Rectal smooth muscle tissue (tissue), 1 donor: ENCODE measurements around the gene SUV39H1.
"Not testable (repeated sequence)": the region's sequence is repeated elsewhere in the genome, so short reads cannot be mapped to it uniquely, and the experiment has no call there.

Experiments used
- H3K27ac ChIP-seq: one replicate; pipeline ENCODE4 v1.7.0; 2013; ENCODE audit warnings: low read depth, low read length, inconsistent platforms
- H3K27me3 ChIP-seq: one replicate; pipeline ENCODE4 v1.7.0; 2013; ENCODE audit warnings: low read length; ENCODE audit not compliant: control insufficient read depth, insufficient read depth
- H3K36me3 ChIP-seq: one replicate; pipeline ENCODE4 v1.7.0; 2013; ENCODE audit warnings: low read length; ENCODE audit not compliant: control insufficient read depth, insufficient read depth
- H3K4me1 ChIP-seq: one replicate; pipeline ENCODE4 v1.7.0; 2013; ENCODE audit warnings: low read length; ENCODE audit not compliant: control insufficient read depth, insufficient read depth
- H3K4me3 ChIP-seq: one replicate; pipeline ENCODE4 v1.7.0; 2013; ENCODE audit warnings: low read length
- H3K9ac ChIP-seq: one replicate; pipeline ENCODE4 v1.7.0; 2013; ENCODE audit warnings: low read length

The SUV39H1 gene

DNA sequence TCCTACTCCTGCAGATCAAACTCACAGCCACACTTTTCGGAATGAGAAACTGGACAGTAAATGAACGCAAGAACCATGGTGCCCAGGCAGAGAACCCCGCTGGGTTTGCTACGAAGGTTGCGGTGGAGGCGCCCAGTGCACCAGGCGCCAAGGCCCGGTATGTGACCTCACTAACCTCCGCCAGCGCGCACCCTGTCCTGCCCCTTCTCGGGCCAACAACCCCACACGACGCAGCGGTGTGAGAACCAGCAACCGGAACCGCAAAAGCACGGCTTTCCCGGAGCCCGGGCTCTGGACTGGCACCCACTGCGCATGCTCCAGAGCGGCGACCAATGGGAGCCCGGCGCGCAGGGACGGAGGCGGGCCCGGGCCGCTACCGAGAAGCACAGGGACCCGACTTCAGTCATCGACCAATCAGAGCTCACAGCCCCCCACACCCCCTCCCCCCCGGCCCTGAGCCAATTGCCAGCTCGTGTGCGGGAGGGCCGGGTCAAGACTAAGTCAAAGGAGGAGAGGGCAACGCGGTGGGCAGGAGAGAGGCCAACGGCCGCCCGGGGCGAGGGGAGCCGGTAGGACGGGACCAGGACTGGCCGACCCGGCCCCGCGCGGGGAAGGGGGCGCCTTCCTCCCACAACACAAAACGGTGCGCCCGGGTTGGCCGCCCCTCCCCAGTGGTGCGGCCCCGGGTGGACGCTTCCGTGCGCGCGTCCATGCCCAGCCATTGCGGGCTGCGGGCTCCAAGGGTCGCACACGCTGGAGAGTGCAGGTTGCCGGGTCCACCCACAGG lies 20.2 kb upstream of the SUV39H1 start:
- no peaks in the 10 kb centered on the region for H3K27me3 ChIP-seq
- H3K4me3 ChIP-seq, result peak overlapping the region; percentile 71
- H3K4me1 ChIP-seq, result no peaks in the 10 kb centered on the region
- no peaks in the 10 kb centered on the region for H3K36me3 ChIP-seq
- peak overlapping the region; percentile 38 for H3K9ac ChIP-seq
- H3K27ac ChIP-seq, result peak overlapping the region; percentile 73

DNA sequence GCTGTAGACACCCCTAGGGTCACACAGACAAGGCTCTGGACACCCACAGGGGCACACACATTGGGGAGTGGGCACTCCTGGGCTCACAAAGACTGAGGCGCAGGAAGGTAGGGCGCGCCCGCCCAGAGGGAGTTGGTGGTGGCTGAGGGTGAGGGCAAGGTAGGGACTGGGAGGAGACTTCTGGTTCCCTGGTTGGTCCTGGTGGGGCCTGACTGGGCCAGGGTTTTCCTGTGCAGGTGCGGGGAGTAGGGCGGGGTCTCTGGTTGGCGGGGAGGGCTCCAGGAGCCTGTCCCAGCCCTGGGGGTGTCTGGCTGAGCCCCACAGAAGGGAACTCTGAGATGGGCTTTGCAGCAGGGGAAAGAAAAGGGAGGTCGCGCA lies 19.7 kb upstream of the SUV39H1 start:
- Histone ChIP-seq H3K9ac (peak overlapping the region; percentile 19), H3K27ac (peak overlapping the region; percentile 53), H3K4me3 (peak overlapping the region; percentile 71), H3K27me3 (no peaks in the 10 kb centered on the region), H3K36me3 (no peaks in the 10 kb centered on the region), H3K4me1 (no peaks in the 10 kb centered on the region)

DNA sequence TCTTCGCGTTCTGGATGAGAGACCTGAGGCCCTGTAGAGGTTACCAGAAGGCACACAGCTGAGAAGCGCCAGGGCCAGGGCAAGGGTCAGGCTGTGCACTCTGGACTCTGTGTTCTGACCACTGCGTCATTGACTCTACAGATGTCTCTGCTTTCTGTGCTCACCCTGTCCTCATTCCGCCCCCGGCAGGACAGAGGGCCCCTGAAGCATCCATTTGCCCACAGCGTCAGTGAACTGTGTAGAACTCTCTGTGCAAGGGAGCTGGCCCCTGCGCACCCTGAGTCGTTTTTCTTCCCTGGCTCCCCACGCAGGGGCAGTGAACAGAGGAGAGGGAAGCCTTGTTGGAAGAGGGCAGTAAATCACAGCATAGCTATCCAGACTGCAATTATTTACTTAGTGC lies 19.0 kb upstream of the SUV39H1 start:
- Histone ChIP-seq H3K36me3 (no peaks in the 10 kb centered on the region), H3K4me1 (no peaks in the 10 kb centered on the region), H3K9ac (no peak overlapping the region), H3K4me3 (no peak overlapping the region), H3K27me3 (no peaks in the 10 kb centered on the region), H3K27ac (no peak overlapping the region)

DNA sequence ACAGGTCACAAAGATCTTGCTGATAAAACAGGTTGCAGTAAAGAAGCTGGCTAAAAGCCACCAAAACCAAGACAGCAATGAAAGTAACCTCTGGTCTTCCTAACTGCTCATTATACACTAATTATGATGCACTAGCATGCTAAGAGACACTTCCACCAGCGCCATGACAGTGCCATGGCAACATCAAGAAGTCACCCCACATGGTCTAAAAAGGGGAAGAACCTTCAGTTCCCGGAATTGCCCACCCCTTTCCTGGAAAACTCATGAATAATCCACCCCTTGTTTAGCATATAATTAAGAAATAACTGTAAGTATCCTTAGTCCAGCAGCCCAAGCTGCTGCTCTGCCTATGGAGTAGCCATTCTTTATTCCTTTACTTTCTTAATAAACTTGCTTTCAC lies 16.1 kb upstream of the SUV39H1 start:
- not testable (repeated sequence) for H3K36me3 ChIP-seq, H3K9ac ChIP-seq, H3K4me3 ChIP-seq, H3K4me1 ChIP-seq, H3K27ac ChIP-seq, H3K27me3 ChIP-seq

DNA sequence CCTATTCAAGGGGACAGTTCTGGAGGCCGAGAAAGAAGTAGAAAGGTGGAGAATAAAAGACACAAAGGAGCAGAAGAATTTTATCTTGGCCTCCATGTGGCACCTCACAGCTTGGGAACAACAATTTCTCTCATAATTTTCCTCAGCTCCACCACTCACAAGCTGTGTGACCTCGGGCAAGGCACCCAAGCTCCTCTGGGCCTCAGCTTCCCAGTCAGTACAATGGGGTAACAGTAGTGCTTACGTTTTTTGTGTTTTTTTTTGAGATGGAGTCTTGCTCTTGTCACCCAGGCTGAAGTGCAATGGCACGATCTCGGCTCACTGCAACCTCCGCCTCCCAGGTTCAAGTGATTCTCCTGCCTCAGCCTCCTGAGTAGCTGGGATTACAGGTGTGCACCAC lies 15.6 kb upstream of the SUV39H1 start:
- not testable (repeated sequence) for H3K27ac ChIP-seq, H3K9ac ChIP-seq, H3K27me3 ChIP-seq, H3K4me1 ChIP-seq, H3K36me3 ChIP-seq, H3K4me3 ChIP-seq

DNA sequence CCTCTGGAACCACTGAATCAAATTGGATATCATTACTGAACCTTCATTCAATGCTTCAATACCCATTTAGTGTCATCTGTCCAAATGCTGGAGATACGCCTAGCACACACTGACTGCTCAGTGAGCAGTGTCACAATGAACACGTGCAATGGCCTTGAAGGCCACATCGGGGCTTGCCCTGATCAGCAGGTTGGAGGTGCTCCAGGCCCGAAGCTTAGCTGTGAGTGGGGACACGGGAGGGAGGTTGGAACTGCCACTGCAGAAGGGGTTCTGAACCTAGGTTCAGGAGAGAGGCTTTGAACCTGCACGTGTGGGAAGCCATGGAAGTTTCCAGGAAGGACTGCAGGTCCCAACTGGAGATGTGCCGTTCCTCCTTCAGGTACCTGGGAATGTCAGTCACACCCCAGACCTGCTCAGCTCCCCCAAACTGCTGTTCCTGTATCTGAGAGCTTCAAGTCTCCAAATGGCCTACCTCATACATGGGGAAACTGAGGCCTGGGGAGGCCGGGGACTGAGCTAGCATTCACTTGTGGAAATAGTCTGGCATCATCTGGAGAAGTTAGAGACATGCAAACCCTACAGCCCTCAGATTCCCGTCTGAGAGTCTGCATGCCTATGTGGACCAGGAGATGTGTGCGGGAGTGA lies 14.9 kb upstream of the SUV39H1 start:
- H3K9ac ChIP-seq, result no peak overlapping the region
- H3K27me3 ChIP-seq, result peaks cover 4% of the 10 kb centered on the region
- H3K4me3 ChIP-seq, result no peak overlapping the region
- H3K36me3 ChIP-seq, result no peaks in the 10 kb centered on the region
- H3K4me1 ChIP-seq, result no peaks in the 10 kb centered on the region
- no peak overlapping the region for H3K27ac ChIP-seq

DNA sequence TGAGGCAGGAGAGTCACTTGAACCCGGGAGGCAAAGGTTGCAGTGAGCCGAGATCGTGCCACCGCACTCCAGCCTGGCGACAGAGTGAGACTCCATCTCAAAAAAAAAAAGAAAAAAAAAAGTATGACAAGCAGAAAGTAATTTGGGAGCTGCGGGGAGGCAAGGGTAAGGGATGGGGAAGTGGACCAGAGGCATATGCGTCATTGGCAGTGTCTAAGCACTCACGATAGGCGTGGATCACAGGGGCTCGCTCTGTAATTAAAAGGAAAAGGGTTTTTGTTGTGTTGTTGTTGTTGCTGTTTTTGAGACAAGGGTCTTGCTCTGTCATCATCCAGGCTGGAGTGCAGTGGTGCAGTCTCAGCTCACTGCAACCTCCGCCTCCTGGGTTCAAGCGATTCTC lies 13.7 kb upstream of the SUV39H1 start:
- not testable (repeated sequence) for H3K27me3 ChIP-seq, H3K4me1 ChIP-seq, H3K27ac ChIP-seq, H3K4me3 ChIP-seq, H3K36me3 ChIP-seq, H3K9ac ChIP-seq

DNA sequence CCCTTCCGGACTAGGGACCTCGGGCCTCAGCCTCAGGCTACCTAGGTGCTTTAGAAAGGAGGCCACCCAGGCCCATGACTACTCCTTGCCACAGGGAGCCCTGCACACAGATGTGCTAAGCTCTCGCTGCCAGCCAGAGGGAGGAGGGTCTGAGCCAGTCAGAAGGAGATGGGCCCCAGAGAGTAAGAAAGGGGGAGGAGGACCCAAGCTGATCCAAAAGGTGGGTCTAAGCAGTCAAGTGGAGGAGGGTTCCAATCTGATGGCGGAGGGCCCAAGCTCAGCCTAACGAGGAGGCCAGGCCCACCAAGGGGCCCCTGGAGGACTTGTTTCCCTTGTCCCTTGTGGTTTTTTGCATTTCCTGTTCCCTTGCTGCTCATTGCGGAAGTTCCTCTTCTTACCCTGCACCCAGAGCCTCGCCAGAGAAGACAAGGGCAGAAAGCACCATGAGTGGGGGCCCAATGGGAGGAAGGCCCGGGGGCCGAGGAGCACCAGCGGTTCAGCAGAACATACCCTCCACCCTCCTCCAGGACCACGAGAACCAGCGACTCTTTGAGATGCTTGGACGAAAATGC lies 13.0 kb upstream of the SUV39H1 start, which contains the start of gene WAS:
TSS of gene WAS (plus strand) at position 389 of the 572 bp plus-strand sequence. CDS start at position 444, 55 bp downstream.
- no peaks in the 10 kb centered on the region for H3K36me3 ChIP-seq
- no peaks in the 10 kb centered on the region for H3K4me1 ChIP-seq
- H3K27ac ChIP-seq, result peak within 1 kb of the TSS; percentile 33
- peak within 1 kb of the TSS; percentile 55 for H3K4me3 ChIP-seq
- peaks cover 4% of the 10 kb centered on the region for H3K27me3 ChIP-seq
- H3K9ac ChIP-seq, result peak within 1 kb of the TSS; percentile 57

DNA sequence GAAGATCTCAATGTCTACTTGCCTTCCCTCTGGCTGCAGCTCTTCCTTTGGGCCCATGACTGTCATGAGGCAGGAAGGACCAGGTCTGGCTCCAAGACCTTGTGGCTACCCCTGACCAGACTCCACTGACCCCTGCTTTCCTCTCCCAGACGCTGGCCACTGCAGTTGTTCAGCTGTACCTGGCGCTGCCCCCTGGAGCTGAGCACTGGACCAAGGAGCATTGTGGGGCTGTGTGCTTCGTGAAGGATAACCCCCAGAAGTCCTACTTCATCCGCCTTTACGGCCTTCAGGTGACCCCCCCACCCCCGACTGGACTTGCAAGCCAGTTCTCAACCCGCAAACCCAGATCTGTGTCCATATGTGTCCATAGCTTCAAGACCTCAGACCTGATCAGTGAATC lies 12.4 kb upstream of the SUV39H1 start:
- no peak overlapping the region for H3K27ac ChIP-seq
- no peak overlapping the region for H3K9ac ChIP-seq
- no peaks in the 10 kb centered on the region for H3K4me1 ChIP-seq
- H3K27me3 ChIP-seq, result peaks cover 4% of the 10 kb centered on the region
- H3K36me3 ChIP-seq, result no peaks in the 10 kb centered on the region
- peak overlapping the region; percentile 55 for H3K4me3 ChIP-seq

DNA sequence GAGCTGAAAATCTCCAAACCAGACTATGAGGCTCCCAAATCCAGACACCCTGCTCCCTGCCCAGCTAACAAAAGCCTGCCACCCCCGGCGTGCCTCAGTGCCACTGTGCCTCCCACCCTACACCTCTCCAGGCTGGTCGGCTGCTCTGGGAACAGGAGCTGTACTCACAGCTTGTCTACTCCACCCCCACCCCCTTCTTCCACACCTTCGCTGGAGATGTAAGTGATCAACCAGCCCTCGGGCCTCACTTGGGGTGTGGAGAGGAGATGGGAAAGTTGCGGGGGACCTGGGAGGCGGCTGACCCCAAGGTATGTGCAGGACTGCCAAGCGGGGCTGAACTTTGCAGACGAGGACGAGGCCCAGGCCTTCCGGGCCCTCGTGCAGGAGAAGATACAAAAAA lies 11.1 kb upstream of the SUV39H1 start:
- Histone ChIP-seq H3K27me3 (peaks cover 4% of the 10 kb centered on the region), H3K36me3 (no peaks in the 10 kb centered on the region), H3K4me1 (no peaks in the 10 kb centered on the region), H3K4me3 (no peak overlapping the region), H3K27ac (no peak overlapping the region), H3K9ac (no peak overlapping the region)

DNA sequence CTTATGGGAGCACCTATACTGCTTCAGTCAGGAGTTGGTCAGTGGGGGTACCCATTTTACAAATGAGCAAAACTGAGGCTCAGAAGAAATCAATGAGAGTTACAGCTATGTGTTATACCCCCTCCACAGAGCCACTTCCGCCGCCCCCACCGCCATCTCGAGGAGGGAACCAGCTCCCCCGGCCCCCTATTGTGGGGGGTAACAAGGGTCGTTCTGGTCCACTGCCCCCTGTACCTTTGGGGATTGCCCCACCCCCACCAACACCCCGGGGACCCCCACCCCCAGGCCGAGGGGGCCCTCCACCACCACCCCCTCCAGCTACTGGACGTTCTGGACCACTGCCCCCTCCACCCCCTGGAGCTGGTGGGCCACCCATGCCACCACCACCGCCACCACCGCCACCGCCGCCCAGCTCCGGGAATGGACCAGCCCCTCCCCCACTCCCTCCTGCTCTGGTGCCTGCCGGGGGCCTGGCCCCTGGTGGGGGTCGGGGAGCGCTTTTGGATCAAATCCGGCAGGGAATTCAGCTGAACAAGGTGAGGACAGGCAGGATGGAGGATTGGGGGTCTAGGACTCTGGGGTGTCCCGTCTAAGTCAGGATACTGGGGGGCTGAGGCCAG lies 7.9 kb upstream of the SUV39H1 start:
- peaks cover 6% of the 10 kb centered on the region for H3K27me3 ChIP-seq
- no peak overlapping the region for H3K9ac ChIP-seq
- no peaks in the 10 kb centered on the region for H3K4me1 ChIP-seq
- no peak overlapping the region for H3K4me3 ChIP-seq
- no peaks in the 10 kb centered on the region for H3K36me3 ChIP-seq
- no peak overlapping the region for H3K27ac ChIP-seq

DNA sequence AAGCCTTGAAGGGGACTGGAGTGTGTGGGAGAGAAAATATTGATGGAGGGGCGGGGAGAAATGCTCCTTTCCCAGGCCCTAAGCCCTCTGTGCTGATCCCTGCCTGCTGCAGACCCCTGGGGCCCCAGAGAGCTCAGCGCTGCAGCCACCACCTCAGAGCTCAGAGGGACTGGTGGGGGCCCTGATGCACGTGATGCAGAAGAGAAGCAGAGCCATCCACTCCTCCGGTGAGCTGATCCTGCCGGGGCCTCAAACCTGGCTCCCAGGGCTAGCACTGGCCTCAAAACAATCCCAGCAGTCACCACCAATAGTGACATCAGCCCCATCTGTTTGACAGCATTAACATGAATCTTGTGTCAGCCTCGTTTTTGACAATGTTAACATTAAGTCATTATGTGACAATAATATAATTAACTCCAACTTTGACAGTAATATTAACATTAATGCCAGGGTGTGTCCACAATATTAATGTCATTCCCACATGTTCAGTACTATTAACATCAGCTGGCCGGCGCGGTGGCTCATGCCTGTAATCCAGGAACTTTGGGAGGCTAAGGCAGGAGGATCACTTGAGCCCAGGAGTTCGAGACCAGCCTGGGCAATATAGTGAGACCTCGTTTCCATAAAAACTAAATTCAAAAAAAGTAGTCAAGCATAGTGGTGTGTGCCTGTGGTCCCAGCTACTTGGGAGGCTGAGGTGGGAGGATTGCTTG lies 7.2 kb upstream of the SUV39H1 start:
- no peaks in the 10 kb centered on the region for H3K36me3 ChIP-seq
- peaks cover 2% of the 10 kb centered on the region for H3K27me3 ChIP-seq
- no peak overlapping the region for H3K9ac ChIP-seq
- no peak overlapping the region for H3K4me3 ChIP-seq
- H3K27ac ChIP-seq, result no peak overlapping the region
- H3K4me1 ChIP-seq, result no peaks in the 10 kb centered on the region
